ENCODE data around the gene TENT4B.

DNA sequence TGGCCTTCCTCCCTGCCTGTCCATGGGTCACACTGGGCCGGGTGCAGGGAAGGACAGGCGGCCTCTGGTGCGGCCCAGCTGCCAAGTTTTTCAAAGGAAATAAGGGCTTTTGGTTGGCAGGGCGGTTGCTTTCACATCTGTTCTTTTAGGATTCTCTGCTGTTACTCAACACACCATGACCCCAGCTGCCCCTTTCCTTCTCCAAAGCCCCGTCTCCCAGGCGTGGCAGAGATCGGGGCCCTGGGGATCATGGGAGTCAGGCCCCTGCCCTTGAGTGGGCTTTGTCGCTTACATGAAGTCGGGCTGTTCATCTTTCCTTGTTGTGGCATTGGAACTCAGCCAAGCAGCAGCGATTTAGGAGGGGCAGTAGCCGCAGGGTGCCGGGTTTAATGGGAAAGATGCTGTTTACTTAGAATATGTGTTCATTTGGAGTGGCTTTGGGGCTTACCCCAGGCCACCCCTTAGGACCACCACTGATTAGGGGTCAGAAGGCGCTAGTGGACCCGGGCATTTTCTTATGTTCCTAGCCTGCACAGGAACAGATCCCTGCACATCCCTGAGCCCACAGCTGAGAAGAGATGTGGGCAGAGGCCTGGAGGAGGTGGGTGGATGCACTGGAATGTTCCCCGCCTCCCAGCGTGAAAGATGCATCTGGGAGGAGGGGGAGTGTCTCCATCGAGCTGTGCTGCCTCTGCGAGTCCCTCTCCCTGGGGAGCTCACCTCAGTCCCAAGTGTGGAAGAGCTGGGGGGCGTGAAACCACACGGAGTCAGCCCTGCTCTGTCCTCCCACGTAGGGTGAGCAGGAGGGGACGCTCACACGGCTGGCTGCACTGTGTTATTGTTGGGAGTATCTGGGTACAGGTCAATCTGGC, 106.5 kb downstream of the TENT4B start:
- no peak; the same call in 1 of the 2 replicates for TF ChIP-seq FOXA1 (IDR thresholded peaks at IDR 0.05)
- TF ChIP-seq PKNOX1 (IDR thresholded peaks at IDR 0.05), result no peak
- no peak for TF ChIP-seq LEF1 (IDR thresholded peaks at IDR 0.05; ENCODE audit: borderline replicate concordance)
- no peak for TF ChIP-seq ZNF384 (IDR thresholded peaks at IDR 0.05)
- TF ChIP-seq FOXM1 (IDR thresholded peaks at IDR 0.05; ENCODE audit: borderline replicate concordance), result no peak
- no peak for TF ChIP-seq SP1 (IDR thresholded peaks at IDR 0.05)
- no peak for TF ChIP-seq SUZ12 (IDR thresholded peaks at IDR 0.05)
- TF ChIP-seq TARDBP (IDR thresholded peaks at IDR 0.05), result no peak
- no peak for TF ChIP-seq HDGF (IDR thresholded peaks at IDR 0.05; ENCODE audit: borderline replicate concordance)
- no peak for TF ChIP-seq BHLHE40 (IDR thresholded peaks at IDR 0.05; ENCODE audit: borderline replicate concordance)
- no peak for TF ChIP-seq FOXK2 (IDR thresholded peaks at IDR 0.05)
